OCI-LY7 (cell line): Measurements from ENCODE around the gene APCDD1L. TPM values are rescaled to one million over a fixed set of nuclear protein-coding genes. Genes with fewer than 3 reads are reported as not detected.

Experiments used
- BruUV-seq: library from RNA; stranded (reverse); fragments of 400-500 nt; replicated peaks from 2 replicates; lab custom pipeline; 2021; lab: Mats Ljungman, UMichigan
- CTCF ChIA-PET: fragments of 300-600 bp; sonication (Branson Sonifier 250); formaldehyde crosslinking; loops from one replicate; lab custom pipeline; 2022; ENCODE audit warnings: antibody characterized with exemption; ENCODE audit not compliant: unreplicated experiment; lab: Charles Lee
- POLR2A ChIA-PET: fragments of 300-600 bp; sonication (Branson Sonifier 250); formaldehyde crosslinking; loops from one replicate; lab custom pipeline; 2022; ENCODE audit warnings: antibody characterized with exemption; lab: Charles Lee
- DNase-seq: peaks from one replicate; pipeline ENCODE4 v3.0.0-alpha.2; 2015; ENCODE audit warnings: low spot score
- H2AFZ ChIP-seq: fragments of 200-600 bp; sonication (generic), shearing (Covaris generic); 2 replicates; pipeline ENCODE4 v1.6.1; 2014; ENCODE audit warnings: mild to moderate bottlenecking, antibody characterized with exemption, low read length, moderate library complexity
- H3K27ac ChIP-seq: fragments of 200-600 bp; sonication (generic); 2 replicates; pipeline ENCODE4 v1.5.1; 2014; ENCODE audit warnings: mixed run types, low read depth, mild to moderate bottlenecking, moderate library complexity, low read length, inconsistent platforms; ENCODE audit not compliant: poor library complexity, severe bottlenecking
- H3K36me3 ChIP-seq: fragments of 200-600 bp; sonication (generic); 2 replicates; pipeline ENCODE4 v1.6.1; 2014; ENCODE audit warnings: mild to moderate bottlenecking, antibody characterized with exemption, low read length, moderate library complexity, mixed read lengths; ENCODE audit not compliant: insufficient read depth
- H3K4me1 ChIP-seq: fragments of 200-600 bp; sonication (generic); 2 replicates; pipeline ENCODE4 v1.5.1; 2014; ENCODE audit warnings: mild to moderate bottlenecking, low read length; ENCODE audit not compliant: insufficient read depth, poor library complexity, severe bottlenecking
- H3K4me2 ChIP-seq: fragments of 200-600 bp; sonication (generic); 2 replicates; pipeline ENCODE4 v1.6.1; 2014; ENCODE audit warnings: mild to moderate bottlenecking, low read length
- H3K4me3 ChIP-seq: fragments of 200-600 bp; sonication (generic); 2 replicates; pipeline ENCODE4 v1.5.1; 2014; ENCODE audit warnings: mild to moderate bottlenecking, low read depth, low read length; ENCODE audit not compliant: poor library complexity, severe bottlenecking
- H3K79me2 ChIP-seq: fragments of 200-600 bp; sonication (generic); 2 replicates; pipeline ENCODE4 v1.6.1; 2016; ENCODE audit warnings: low read depth, mild to moderate bottlenecking, low read length, moderate library complexity, mixed read lengths; ENCODE audit not compliant: insufficient read depth
- H3K9me2 ChIP-seq: fragments of 200-600 bp; sonication (generic); 2 replicates; pipeline ENCODE4 v1.6.1; 2016; ENCODE audit warnings: mild to moderate bottlenecking, low read length, mixed read lengths; ENCODE audit not compliant: insufficient read depth
- H3K9me3 ChIP-seq: fragments of 200-600 bp; sonication (generic); 2 replicates; pipeline ENCODE4 v1.6.1; 2014; ENCODE audit warnings: mild to moderate bottlenecking, mixed run types, low read length, mixed read lengths
- H4K20me1 ChIP-seq: fragments of 200-600 bp; sonication (generic); 2 replicates; pipeline ENCODE4 v1.6.1; 2014; ENCODE audit warnings: mild to moderate bottlenecking, antibody characterized with exemption, low read length, moderate library complexity, mixed read lengths; ENCODE audit not compliant: insufficient read depth
- EZH2phosphoT487 ChIP-seq: fragments of 200-600 bp; sonication (generic); IDR thresholded peaks from 2 replicates; pipeline ENCODE4 v1.6.1; 2018; ENCODE audit warnings: low read depth, borderline replicate concordance, mild to moderate bottlenecking, mixed run types, antibody characterized with exemption, low read length, moderate library complexity, mixed read lengths
- intact Hi-C: fragments of 100-400 bp; cut with micrococcal nuclease; formaldehyde crosslinking; loops from one replicate; pipeline ENCODE4 v1.10.0; 2022; ENCODE audit not compliant: unreplicated experiment
- total RNA-seq, 2 experiments: library from RNA; depleted of rRNA in 1 of 2; stranded (reverse); fragments of >200 nt in 1 of 2; shearing (Covaris generic) in 1 of 2; gene quantifications; 2 replicates each; pipeline ENCODE4 v1.2.3, GENCODE V29; 2014 to 2022
- TF ChIP-seq, protein P1 (sequence below): fragments of 200-600 bp; sonication (generic); conservative IDR thresholded peaks from 2 replicates; pipeline ENCODE4 v1.5.1; 2014; ENCODE audit warnings: mild to moderate bottlenecking, antibody characterized with exemption, low read length, moderate library complexity, mixed read lengths

Gene APCDD1L
- total RNA-seq, 2 experiments from 2014 or later, result not detected

GRCh38 chr20:58531657-58532056 is 16.5 kb upstream of the APCDD1L start:
- intact Hi-C loops, result no loop called here
- no peak overlapping the region for H2AFZ ChIP-seq
- POLR2A ChIA-PET, result no interaction called here

GRCh38 chr20:58531063-58531462 is 15.9 kb upstream of the APCDD1L start:
- intact Hi-C loops, result no loop called here
- DNase-seq, result no peak
- CTCF ChIA-PET, result no interaction called here
- H3K36me3 ChIP-seq, result no peaks in the 10 kb centered on the region
- no peak overlapping the region for H3K27ac ChIP-seq
- no peak for TF ChIP-seq EZH2phosphoT487
- H3K4me2 ChIP-seq, result no peak overlapping the region
- no peaks in the 10 kb centered on the region for H3K9me2 ChIP-seq
- POLR2A ChIA-PET, result no interaction called here
- no peaks in the 10 kb centered on the region for H3K79me2 ChIP-seq
- no peak overlapping the region for H2AFZ ChIP-seq
- no peak overlapping the region for H3K4me3 ChIP-seq
- H3K9me3 ChIP-seq, result peaks cover 11% of the 10 kb centered on the region; the same call in 1 of the 2 replicates
- no peaks in the 10 kb centered on the region for H4K20me1 ChIP-seq
- H3K4me1 ChIP-seq, result no peaks in the 10 kb centered on the region
- BruUV-seq, result no TSS peak

More at GRCh38 chr20:58531657-58532056, 16.5 kb upstream of the APCDD1L start:
- Histone ChIP-seq H3K4me2 (no peak overlapping the region), H3K27ac (no peak overlapping the region), H3K4me3 (no peak overlapping the region), H3K36me3 (no peaks in the 10 kb centered on the region), H4K20me1 (no peaks in the 10 kb centered on the region), H3K79me2 (no peaks in the 10 kb centered on the region), H3K9me3 (peaks cover 7% of the 10 kb centered on the region; the same call in 1 of the 2 replicates), H3K9me2 (no peaks in the 10 kb centered on the region), H3K4me1 (no peaks in the 10 kb centered on the region)
- CTCF ChIA-PET, result no interaction called here
- DNase-seq, result no peak
- no TSS peak for BruUV-seq
- TF ChIP-seq, protein P1, sequence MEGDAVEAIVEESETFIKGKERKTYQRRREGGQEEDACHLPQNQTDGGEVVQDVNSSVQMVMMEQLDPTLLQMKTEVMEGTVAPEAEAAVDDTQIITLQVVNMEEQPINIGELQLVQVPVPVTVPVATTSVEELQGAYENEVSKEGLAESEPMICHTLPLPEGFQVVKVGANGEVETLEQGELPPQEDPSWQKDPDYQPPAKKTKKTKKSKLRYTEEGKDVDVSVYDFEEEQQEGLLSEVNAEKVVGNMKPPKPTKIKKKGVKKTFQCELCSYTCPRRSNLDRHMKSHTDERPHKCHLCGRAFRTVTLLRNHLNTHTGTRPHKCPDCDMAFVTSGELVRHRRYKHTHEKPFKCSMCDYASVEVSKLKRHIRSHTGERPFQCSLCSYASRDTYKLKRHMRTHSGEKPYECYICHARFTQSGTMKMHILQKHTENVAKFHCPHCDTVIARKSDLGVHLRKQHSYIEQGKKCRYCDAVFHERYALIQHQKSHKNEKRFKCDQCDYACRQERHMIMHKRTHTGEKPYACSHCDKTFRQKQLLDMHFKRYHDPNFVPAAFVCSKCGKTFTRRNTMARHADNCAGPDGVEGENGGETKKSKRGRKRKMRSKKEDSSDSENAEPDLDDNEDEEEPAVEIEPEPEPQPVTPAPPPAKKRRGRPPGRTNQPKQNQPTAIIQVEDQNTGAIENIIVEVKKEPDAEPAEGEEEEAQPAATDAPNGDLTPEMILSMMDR, result no peak
- no peak for TF ChIP-seq EZH2phosphoT487

DNA sequence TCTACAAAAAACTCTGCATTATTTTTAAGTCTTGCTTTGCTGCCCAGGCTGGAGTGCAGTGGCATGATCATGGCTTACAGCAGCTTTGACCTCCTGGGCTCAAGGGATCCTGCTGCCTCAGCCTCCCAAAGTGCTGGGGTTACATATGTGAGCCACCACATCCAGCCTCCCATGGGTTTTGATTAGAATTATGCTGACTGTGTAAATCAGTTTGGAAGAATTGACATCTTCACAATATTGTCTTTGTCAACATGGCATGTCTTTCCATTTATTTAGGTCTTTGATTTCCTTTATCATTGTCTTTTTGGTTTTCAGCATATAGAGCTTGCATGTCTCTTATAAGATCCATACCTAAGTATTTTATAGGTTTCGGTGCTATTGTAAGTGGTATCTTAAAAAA is 13.2 kb upstream of the APCDD1L start:
- Histone ChIP-seq H2AFZ (no peak overlapping the region), H3K27ac (no peak overlapping the region), H3K4me2 (no peak overlapping the region), H3K9me2 (no peaks in the 10 kb centered on the region), H3K36me3 (no peaks in the 10 kb centered on the region), H3K4me1 (no peaks in the 10 kb centered on the region), H3K9me3 (peaks cover 13% of the 10 kb centered on the region; the same call in 1 of the 2 replicates), H3K4me3 (no peak overlapping the region), H4K20me1 (no peaks in the 10 kb centered on the region), H3K79me2 (no peaks in the 10 kb centered on the region)
- ChIA-PET POLR2A (no interaction called here), CTCF (no interaction called here)
- no peak for TF ChIP-seq EZH2phosphoT487
- TF ChIP-seq, protein P1, result no peak
- no TSS peak for BruUV-seq
- intact Hi-C loops, result no loop called here
- no peak for DNase-seq
